ENCODE results near the gene CEMIP. TPM values are rescaled to one million over a fixed set of nuclear protein-coding genes. Genes with fewer than 3 reads are reported as not detected.

The CEMIP gene
- total and polyA plus RNA-seq, 2 of the 13 experiments (the other 11 are each of a cell fraction or from before 2014, with no cell fraction given), result 4.3 to 28.5 TPM

- TF ChIP-seq ZNF235 (CRISPR knock-in tag; IDR thresholded peaks at IDR 0.05; ENCODE audit: borderline replicate concordance), result no peak
- TF ChIP-seq ZNF788 (CRISPR knock-in tag; IDR thresholded peaks at IDR 0.05; ENCODE audit: borderline replicate concordance), result peak; percentile 22; the same call in 1 of the 2 replicates
- peak; percentile 73 for TF ChIP-seq ZNF605 (CRISPR knock-in tag; IDR thresholded peaks at IDR 0.05)
- no peak for TF ChIP-seq ZNF780A (CRISPR knock-in tag; IDR thresholded peaks at IDR 0.05)
- peak; percentile 31; the same call in 1 of the 2 replicates for TF ChIP-seq ZNF564 (CRISPR knock-in tag; IDR thresholded peaks at IDR 0.05)
- no peak for TF ChIP-seq ZNF674 (CRISPR knock-in tag; IDR thresholded peaks at IDR 0.05; ENCODE audit: low read depth)
- no peak for TF ChIP-seq FOXO1 (CRISPR knock-in tag; IDR thresholded peaks at IDR 0.05)
- no peak for TF ChIP-seq ZNF484 (CRISPR knock-in tag; IDR thresholded peaks at IDR 0.05; ENCODE audit: borderline replicate concordance, low read depth)
- no peak for TF ChIP-seq ZNF101 (CRISPR knock-in tag; IDR thresholded peaks at IDR 0.05; ENCODE audit: borderline replicate concordance, low read depth)
- TF ChIP-seq KAT7 (CRISPR knock-in tag; IDR thresholded peaks at IDR 0.05; ENCODE audit: borderline replicate concordance), result peak; percentile 83; the same call in 1 of the 2 replicates
- TF ChIP-seq TEAD3 (CRISPR knock-in tag; optimal IDR thresholded peaks at IDR 0.05; ENCODE audit: borderline replicate concordance), result no peak
- TF ChIP-seq SNAPC2 (CRISPR knock-in tag; IDR thresholded peaks at IDR 0.05), result peak; percentile 67; the same call in 1 of the 2 replicates
- TF ChIP-seq ZNF432 (CRISPR knock-in tag; IDR thresholded peaks at IDR 0.05; ENCODE audit: borderline replicate concordance), result no peak
- no peak for TF ChIP-seq FOXK1 (CRISPR knock-in tag; IDR thresholded peaks at IDR 0.05; ENCODE audit: borderline replicate concordance, low read depth)
- TF ChIP-seq, protein P1, sequence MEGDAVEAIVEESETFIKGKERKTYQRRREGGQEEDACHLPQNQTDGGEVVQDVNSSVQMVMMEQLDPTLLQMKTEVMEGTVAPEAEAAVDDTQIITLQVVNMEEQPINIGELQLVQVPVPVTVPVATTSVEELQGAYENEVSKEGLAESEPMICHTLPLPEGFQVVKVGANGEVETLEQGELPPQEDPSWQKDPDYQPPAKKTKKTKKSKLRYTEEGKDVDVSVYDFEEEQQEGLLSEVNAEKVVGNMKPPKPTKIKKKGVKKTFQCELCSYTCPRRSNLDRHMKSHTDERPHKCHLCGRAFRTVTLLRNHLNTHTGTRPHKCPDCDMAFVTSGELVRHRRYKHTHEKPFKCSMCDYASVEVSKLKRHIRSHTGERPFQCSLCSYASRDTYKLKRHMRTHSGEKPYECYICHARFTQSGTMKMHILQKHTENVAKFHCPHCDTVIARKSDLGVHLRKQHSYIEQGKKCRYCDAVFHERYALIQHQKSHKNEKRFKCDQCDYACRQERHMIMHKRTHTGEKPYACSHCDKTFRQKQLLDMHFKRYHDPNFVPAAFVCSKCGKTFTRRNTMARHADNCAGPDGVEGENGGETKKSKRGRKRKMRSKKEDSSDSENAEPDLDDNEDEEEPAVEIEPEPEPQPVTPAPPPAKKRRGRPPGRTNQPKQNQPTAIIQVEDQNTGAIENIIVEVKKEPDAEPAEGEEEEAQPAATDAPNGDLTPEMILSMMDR (CRISPR knock-in tag; IDR thresholded peaks at IDR 0.05), result no peak
- TF ChIP-seq, protein P2, sequence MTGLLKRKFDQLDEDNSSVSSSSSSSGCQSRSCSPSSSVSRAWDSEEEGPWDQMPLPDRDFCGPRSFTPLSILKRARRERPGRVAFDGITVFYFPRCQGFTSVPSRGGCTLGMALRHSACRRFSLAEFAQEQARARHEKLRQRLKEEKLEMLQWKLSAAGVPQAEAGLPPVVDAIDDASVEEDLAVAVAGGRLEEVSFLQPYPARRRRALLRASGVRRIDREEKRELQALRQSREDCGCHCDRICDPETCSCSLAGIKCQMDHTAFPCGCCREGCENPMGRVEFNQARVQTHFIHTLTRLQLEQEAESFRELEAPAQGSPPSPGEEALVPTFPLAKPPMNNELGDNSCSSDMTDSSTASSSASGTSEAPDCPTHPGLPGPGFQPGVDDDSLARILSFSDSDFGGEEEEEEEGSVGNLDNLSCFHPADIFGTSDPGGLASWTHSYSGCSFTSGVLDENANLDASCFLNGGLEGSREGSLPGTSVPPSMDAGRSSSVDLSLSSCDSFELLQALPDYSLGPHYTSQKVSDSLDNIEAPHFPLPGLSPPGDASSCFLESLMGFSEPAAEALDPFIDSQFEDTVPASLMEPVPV (CRISPR knock-in tag; IDR thresholded peaks at IDR 0.05), result peak; percentile 78
- TF ChIP-seq EHMT2 (IDR thresholded peaks at IDR 0.05; ENCODE audit: borderline replicate concordance, low read depth, low read length), result no peak
- peak; percentile 78 for TF ChIP-seq ZBTB7B (CRISPR knock-in tag; IDR thresholded peaks at IDR 0.05)
- TF ChIP-seq, protein P3, sequence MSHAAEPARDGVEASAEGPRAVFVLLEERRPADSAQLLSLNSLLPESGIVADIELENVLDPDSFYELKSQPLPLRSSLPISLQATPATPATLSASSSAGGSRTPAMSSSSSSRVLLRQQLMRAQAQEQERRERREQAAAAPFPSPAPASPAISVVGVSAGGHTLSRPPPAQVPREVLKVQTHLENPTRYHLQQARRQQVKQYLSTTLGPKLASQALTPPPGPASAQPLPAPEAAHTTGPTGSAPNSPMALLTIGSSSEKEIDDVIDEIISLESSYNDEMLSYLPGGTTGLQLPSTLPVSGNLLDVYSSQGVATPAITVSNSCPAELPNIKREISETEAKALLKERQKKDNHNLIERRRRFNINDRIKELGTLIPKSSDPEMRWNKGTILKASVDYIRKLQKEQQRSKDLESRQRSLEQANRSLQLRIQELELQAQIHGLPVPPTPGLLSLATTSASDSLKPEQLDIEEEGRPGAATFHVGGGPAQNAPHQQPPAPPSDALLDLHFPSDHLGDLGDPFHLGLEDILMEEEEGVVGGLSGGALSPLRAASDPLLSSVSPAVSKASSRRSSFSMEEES (CRISPR knock-in tag; IDR thresholded peaks at IDR 0.05), result 0 out of 2 replicates have a peak, but pooled peaks have one; percentile 31
- TF ChIP-seq ZNF775 (CRISPR knock-in tag; IDR thresholded peaks at IDR 0.05; ENCODE audit: borderline replicate concordance), result no peak
- peak; percentile 78 for TF ChIP-seq ATF7-NPFF (CRISPR knock-in tag; IDR thresholded peaks at IDR 0.05; ENCODE audit: low read depth)
- TF ChIP-seq SRSF1 (optimal IDR thresholded peaks at IDR 0.05; ENCODE audit: low read depth, low read length), result no peak
- peak; percentile 69; the same call in 1 of the 2 replicates for TF ChIP-seq ZGPAT (CRISPR knock-in tag; IDR thresholded peaks at IDR 0.05)
- TF ChIP-seq NR3C1 (CRISPR knock-in tag; IDR thresholded peaks at IDR 0.05), result no peak
- peak; percentile 52; the same call in 1 of the 2 replicates for TF ChIP-seq ZNF768 (CRISPR knock-in tag; IDR thresholded peaks at IDR 0.05)
- no peak for TF ChIP-seq ZNF3 (CRISPR knock-in tag; IDR thresholded peaks at IDR 0.05)
Observed at GRCh38 chr15:81000624-81001151, 221.5 kb downstream of the CEMIP start, which contains the start of gene TLNRD1 (continued).
